RWPE1 (cell line): Measurements from ENCODE around the gene MYLIP.

ENCODE experiments used
- CTCF ChIA-PET: fragments of 350-600 bp; sonication (Branson Sonifier 250); formaldehyde crosslinking; extraction: SDS; loops from one replicate; lab custom pipeline; 2021; lab: Yijun Ruan, JAX
- POLR2A ChIA-PET: fragments of 400-600 bp; formaldehyde crosslinking; extraction: SDS; loops from one replicate; lab custom pipeline; 2020; ENCODE audit warnings: antibody characterized with exemption; ENCODE audit not compliant: low non-redundant PET; lab: Yijun Ruan, JAX
- DNase-seq: peaks from one replicate; pipeline ENCODE4 v3.0.0; 2012; ENCODE audit warnings: low spot score
- H3K27ac ChIP-seq: fragments of 450-650 bp; 2 replicates; pipeline ENCODE4 v1.5.1; 2017
- CTCF ChIP-seq: fragments of 450-650 bp; conservative IDR thresholded peaks from 2 replicates; pipeline ENCODE4 v1.5.1; 2017; ENCODE audit warnings: low read depth, mild to moderate bottlenecking

Gene MYLIP

DNA sequence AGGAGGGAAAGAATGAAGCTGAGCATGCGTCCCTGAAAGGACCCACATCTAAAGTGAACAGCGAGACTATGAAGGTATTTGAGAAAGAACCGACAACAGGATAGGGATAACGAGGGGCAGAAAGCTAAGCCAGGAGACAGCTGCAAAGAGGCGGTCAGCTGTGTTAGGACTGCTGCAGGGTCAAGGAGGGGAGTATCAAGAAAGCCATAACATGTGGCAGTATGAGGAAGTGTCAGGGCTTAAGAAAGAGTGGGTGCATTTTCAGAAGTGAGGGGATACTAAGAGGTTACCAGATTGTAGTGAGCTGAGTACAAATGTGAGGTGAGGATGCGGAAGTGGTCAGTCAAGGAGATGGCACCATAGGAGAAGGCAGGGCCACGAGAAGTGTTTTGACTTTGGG is 21.2 kb downstream of the MYLIP start:
- H3K27ac ChIP-seq, result no peak overlapping the region
- DNase-seq, result no peak
- ChIA-PET CTCF (no interaction called here), POLR2A (no interaction called here)
- TF ChIP-seq CTCF, result no peak

DNA sequence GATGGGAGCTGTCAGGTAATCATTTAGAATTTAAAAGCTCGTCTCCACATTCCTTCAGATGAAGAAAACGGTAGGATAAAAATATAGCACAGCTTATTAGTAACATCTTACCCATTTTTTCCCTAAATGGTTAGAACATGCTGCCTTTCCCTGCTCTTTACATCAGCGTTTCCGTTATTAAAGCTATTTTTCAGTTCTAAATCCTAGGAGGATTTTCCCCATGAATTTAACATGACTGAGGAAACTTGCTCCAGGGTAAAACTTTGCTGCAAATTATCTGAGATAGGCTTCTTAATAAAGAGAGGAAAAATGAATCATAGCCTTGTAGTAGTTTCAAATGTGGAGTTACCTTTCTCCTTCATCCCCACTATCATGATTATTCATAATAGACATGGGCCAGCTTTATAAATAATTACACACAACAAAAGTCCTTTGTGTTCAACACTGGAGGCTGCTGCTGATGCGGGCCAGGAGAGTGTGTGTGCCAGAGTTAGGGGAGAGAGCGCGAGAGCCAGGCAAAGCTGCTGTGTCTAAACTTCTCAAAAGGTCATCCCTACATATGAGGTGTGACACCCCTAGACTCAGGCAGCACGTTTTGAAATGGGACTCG is 24.4 kb downstream of the MYLIP start:
- DNase-seq, result no peak
- ChIA-PET CTCF (no interaction called here), POLR2A (no interaction called here)
- no peak for TF ChIP-seq CTCF
- no peak overlapping the region for H3K27ac ChIP-seq

- no peak for TF ChIP-seq CTCF
- ChIA-PET CTCF (no interaction called here), POLR2A (no interaction called here)
- H3K27ac ChIP-seq, result no peak overlapping the region
- no peak for DNase-seq
These were observed 26.0 kb downstream of the MYLIP start for GRCh38 chr6:16154904-16155303.

GRCh38 chr6:16157492-16157891 is 28.6 kb downstream of the MYLIP start:
- ChIA-PET CTCF (interaction anchor here (0.5 to 0.7 kb wide), 2 partner anchors 162 to 430 kb away, joined by 3 read pairs; no protein-coding TSS in a partner anchor), POLR2A (no interaction called here)
- TF ChIP-seq CTCF, result no peak
- no peak overlapping the region for H3K27ac ChIP-seq
- no peak for DNase-seq

DNA sequence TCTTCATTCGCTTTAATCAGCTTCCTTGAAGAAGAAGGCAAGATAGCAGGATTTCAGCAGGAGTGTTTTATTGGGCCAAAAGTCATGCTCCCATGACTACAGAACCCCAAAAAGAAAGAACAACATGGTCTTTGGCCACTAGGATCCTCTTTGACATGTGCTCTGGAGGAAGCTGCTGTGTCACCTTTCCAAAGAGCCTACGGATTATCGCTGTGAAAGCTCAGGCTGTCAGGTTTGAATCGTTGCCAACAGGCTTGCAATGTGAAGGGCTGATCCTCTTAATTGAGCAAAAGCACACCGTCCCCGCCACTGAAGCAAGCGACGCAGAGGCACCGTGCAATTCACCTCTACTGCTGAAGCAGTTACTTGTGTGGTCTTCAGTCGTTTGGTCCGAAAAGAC is 29.0 kb downstream of the MYLIP start:
- no peak overlapping the region for H3K27ac ChIP-seq
- CTCF ChIA-PET, result interaction anchor here (0.7 kb wide), 1 partner anchor 163 kb away, joined by 3 read pairs; no protein-coding TSS in a partner anchor
- no peak for DNase-seq
- POLR2A ChIA-PET, result no interaction called here
- TF ChIP-seq CTCF, result no peak

- POLR2A ChIA-PET, result no interaction called here
- CTCF ChIA-PET, result interaction anchor here (0.6 to 1.1 kb wide), 3 partner anchors 10 to 30 kb away, joined by 3 read pairs; partner anchors contain the start of gene MYLIP
- no peak for DNase-seq
- H3K27ac ChIP-seq, result no peak overlapping the region
- TF ChIP-seq CTCF, result no peak
These were observed 30.2 kb downstream of the MYLIP start for GRCh38 chr6:16158943-16159557.
